Hypothalamus (tissue), 51 donors: ENCODE measurements around the gene NCAPG2.
"Not testable (repeated sequence)": the region's sequence is repeated elsewhere in the genome, so short reads cannot be mapped to it uniquely, and the experiment has no call there.

Source experiments
- DNase-seq, 51 donors: peaks; one replicate each; lab custom pipeline; 2025; lab: John Stamatoyannopoulos, UW

Gene NCAPG2

DNA sequence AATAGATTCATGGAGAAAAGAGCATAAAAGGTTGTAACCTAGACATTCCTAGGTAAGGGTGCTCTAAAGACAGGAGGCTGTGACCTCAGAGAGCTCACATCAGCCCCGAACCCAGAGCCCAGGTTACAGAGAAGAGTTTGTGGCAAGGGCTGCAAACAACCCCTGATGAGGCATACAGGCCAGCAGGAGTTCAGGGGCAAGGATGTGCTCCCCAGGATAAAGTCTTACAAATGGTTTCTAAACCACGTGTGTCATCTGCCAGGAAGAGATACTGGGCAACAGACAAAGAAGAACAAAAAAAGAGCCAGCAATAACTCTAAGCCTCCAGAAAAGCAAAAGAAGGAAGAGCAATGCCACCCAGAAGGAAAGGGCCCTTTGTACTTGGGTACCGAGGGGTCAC, 27.7 kb downstream of the NCAPG2 start:
- no peak for DNase-seq

DNA sequence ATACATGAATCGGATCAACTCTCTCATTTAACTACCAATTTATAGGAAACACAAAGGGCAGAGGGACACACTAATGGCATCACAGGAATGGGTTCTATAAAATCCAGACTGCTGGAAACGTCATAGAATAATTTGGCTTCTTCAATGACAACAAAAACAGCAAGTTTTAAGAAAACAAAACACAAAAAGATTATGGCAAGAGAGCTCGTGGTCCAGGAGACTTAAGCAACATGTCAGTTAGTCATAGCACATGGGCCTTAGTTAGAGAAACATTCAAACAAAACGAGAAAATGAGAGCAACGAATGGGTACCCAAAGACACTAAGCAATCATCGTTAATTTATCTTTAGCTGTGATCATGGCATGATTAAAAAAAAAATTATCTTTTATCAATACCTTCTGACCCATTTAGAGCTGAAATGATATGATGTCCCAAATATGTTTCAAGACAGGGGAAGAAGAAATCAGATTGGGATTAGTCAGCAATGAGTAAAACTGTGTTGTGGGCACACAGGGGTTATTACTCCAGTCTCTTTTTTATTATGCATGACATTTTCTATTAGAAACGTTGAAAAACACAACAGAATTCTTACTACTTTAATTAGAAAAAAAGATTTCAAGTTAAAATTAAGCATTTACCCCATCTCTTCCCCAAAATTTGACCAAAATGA, 28.3 kb downstream of the NCAPG2 start:
- no peak for DNase-seq

DNA sequence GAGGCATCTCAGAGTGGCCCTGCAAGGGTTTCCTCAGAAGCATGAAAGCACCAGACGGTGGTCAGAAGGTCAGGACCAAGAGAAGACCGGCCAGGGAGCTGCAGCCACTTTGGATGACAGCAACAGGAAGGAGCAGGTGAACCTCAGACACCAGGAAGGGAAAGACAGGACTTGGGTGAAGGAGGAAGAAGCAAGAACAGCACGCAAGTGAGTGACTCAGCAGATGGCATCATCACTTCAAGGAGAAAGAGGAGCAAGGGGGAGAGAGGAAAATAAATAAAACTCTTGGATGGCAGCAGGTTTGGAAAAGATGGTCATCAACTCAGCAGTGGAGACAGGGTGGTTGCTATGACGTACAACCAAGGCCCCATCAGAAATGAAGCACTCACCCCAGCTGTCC, 31.6 kb downstream of the NCAPG2 start:
- no peak for DNase-seq

DNA sequence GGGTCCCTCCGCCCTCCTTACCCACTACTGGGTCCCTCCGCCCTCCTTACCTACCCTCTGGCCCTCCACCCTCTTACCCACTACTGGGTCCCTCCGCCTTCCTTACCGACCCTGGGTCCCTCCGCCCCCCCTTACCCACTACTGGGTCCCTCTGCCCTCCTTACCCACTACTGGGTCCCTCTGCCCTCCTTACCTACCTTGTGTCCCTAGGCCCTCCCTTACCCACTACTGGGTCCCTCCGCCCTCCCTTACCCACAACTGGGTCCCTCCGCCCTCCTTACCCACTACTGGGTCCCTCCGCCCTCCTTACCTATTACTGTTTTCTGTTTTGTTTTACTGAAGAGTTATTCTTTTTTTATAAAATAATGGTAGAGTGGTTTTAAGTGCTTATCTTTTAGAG, 36.5 kb downstream of the NCAPG2 start:
- DNase-seq = not testable (repeated sequence)

- not testable (repeated sequence) for DNase-seq
Measured at GRCh38 chr7:158666966-158667678, 37.5 kb downstream of the NCAPG2 start.

DNA sequence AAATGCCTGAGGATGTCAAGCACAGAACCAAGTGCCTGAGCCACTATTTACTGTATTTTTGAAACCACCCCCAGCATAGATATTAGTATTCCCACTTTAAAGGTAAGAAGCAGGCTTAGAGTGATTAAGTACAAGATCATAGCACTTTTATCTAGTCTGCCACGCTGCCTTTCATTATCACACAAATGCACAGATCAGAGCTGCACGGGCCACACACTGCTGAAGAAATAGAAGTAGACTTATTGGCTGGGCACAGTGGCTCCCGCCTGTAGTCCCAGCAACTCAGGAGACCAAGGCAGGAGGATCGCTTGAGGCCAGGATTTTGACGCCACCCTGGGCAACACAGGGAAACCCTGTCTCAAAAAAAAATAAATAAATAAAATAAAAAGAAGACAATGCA, 38.2 kb downstream of the NCAPG2 start:
- DNase-seq = no peak

- DNase-seq = peak in 5 of 51 donors; percentile 12 to 48 (median 38)
Measured at GRCh38 chr7:158664406-158664805, 40.2 kb downstream of the NCAPG2 start.

GRCh38 chr7:158663428-158663741, 41.2 kb downstream of the NCAPG2 start:
- DNase-seq = no peak

GRCh38 chr7:158662610-158663427, 41.8 kb downstream of the NCAPG2 start:
- DNase-seq = no peak

DNA sequence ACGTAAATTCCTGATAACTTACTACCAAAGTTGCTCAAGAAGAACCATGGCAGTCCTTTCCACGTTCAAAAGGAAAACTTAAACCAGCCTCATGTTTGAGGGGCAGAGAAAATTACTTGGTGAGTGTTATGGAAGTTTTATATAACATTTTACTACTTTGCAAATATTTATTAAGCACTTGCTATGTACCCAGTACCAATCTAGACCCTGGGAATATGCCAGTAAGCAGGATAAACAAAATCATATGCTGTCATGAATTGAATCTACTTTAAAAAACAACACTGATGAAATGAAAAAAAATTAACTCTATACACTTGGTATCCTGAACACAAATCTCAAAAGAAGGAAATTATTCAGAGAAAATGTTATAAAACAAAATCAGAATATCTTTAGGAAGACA, 46.1 kb downstream of the NCAPG2 start:
- no peak for DNase-seq

DNA sequence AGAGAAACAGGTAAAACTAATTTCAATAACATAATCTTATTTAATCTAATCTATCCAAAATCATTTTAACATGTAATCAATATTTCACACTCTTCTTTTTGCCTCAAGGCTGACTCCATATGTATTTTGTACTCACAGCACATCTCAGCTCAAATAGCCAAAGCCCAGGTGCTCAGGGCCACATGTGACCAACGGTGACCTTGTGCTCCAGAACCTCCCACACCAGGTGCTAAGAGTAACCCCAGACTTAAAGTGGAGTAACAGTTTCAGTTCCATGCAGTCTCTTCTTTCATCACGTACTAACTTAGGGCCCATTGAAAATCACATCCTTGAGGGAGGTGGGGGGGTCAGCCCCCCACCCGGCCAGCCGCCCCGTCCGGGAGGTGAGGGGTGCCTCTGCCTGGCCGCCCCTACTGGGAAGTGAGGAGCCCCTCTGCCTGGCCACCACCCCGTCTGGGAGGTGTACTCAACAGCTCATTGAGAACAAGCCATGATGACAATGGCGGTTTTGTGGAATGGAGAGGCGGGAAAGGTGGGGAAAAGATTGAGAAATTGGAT, 47.3 kb downstream of the NCAPG2 start:
- DNase-seq = no peak

GRCh38 chr7:158655931-158656441, 48.6 kb downstream of the NCAPG2 start:
- no peak for DNase-seq

GRCh38 chr7:158655507-158655906, 49.1 kb downstream of the NCAPG2 start:
- no peak for DNase-seq

DNA sequence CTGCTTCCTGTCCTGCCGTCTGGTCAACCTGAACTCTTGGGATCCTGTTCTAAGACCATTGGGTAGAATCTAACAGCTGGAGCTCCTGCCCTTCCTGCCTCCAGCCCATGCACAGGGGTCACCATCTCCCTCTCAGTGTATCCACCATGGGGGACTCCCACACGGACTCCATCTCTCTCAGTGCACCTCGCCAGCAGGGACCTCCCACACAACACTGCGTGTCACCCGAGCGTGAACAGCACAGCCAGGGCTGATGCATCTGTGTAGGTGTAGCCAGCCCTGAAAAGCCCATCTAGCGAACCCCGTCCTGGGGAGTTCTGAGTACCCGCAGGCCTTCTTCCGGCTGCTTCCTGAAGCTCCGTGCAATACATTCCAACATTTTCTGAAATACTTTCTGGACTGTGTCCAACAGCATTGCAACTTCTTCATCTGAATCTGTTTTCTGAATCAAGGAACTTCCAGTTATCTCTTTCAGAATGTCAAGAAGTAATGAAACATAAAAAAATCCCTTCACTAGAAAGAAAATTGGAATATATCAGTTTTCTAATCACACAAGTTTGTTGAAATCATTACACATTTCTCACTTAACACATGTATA, 52.5 kb downstream of the NCAPG2 start:
- peak in 1 of 51 donors; percentile 24 for DNase-seq

- no peak for DNase-seq
Measured at GRCh38 chr7:158650821-158651225, 53.8 kb downstream of the NCAPG2 start.

- DNase-seq = no peak
Measured at GRCh38 chr7:158649279-158649678, 55.3 kb downstream of the NCAPG2 start.

- no peak for DNase-seq
Measured at GRCh38 chr7:158648787-158649186, 55.8 kb downstream of the NCAPG2 start.

DNA sequence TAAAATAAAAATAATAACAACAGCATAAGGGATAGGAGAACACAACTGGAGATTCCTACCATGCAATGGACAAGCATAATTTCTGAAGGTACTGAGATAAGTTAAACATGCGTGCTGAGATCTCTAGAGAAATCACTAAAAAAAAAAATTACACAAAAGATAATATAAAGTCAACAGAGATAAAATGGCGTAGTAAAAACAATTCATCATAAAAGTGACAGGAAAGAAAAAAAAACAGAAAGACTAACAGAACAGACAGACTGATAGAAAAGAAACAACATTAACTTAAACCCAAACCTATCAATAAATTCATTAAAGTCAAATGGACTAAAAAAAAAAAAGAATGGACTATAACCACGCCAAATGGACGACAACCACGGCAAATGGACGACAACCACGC, 56.4 kb downstream of the NCAPG2 start:
- DNase-seq = no peak

DNA sequence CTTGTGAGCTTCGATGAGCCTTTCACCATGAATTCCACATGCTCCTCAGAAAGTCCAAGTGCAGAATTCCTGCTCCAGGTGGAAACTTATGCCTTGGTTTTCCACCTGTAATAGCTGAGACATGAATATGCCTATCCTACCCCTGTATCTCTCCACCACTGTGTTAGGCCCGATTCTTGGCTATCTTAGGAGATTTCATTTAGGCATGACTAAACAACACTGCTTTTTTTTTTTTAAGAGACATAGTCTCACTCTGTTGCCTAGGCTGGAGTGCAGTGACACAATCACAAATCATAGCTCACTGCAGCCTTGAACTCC, 57.2 kb downstream of the NCAPG2 start:
- DNase-seq = no peak

DNA sequence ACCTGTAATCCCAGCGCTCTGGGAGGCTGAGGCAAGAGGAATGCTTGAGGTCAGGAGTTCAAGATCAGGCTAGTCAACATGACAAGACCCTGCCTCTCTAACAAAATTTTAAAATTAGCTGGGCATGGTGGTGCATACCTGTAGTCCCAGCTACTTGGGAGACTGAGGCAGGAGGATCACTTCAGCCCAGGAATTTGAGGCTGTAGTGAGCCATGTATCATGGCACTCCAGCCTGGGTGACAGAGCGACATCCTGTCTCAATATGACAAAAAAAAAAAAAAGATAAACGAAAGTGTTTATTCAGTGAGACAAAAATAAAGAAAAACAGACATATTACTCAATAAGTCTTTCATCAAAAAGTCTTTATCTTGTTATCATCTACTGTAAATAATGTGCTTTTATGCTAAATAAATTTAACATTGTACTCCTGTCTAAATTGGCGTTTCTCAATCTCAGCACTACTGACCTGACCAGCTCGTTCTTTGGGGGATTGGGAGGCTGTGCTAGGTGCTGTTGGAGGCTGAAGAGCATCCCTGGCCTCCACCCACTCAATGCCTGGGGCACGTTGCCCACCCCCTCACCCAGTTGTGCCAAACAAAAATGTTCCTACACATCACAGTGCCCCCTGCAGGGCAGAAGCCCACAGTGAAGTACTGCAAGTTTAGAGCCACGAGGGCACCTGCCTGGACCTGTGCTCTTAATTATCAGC, 57.7 kb downstream of the NCAPG2 start:
- DNase-seq = no peak
